BLaER1 (cell line): ENCODE data around the gene F3.

Experiments
- H3K27ac ChIP-seq: shearing (Covaris generic); formaldehyde crosslinking; 2 replicates; pipeline ENCODE4 v1.8.1; 2022
- H3K27me3 ChIP-seq: shearing (Covaris generic); formaldehyde crosslinking; 2 replicates; pipeline ENCODE4 v1.8.1; 2022
- H3K36me3 ChIP-seq: shearing (Covaris generic); formaldehyde crosslinking; 2 replicates; pipeline ENCODE4 v1.8.1; 2022
- H3K4me1 ChIP-seq: shearing (Covaris generic); formaldehyde crosslinking; 2 replicates; pipeline ENCODE4 v1.8.1; 2022
- H3K4me2 ChIP-seq: shearing (Covaris generic); formaldehyde crosslinking; 2 replicates; pipeline ENCODE4 v1.8.1; 2022
- H3K4me3 ChIP-seq: shearing (Covaris generic); formaldehyde crosslinking; 2 replicates; pipeline ENCODE4 v1.8.1; 2022
- H3K9ac ChIP-seq: shearing (Covaris generic); formaldehyde crosslinking; 2 replicates; pipeline ENCODE4 v1.8.1; 2022
- H3K9me3 ChIP-seq: shearing (Covaris generic); formaldehyde crosslinking; 2 replicates; pipeline ENCODE4 v1.8.1; 2022
- H4K20me1 ChIP-seq: shearing (Covaris generic); formaldehyde crosslinking; 2 replicates; pipeline ENCODE4 v1.8.1; 2022
- Cebpa-rat ChIP-seq: shearing (Covaris generic); IDR thresholded peaks from 2 replicates; pipeline ENCODE4 v1.8.1; 2022

The F3 gene

GRCh38 chr1:94565901-94566300, 24.3 kb upstream of the F3 start:
- no peak overlapping the region for H3K4me2 ChIP-seq
- H3K4me1 ChIP-seq: no peaks in the 10 kb centered on the region
- H3K27ac ChIP-seq: no peak overlapping the region
- no peak for TF ChIP-seq Cebpa-rat
- H4K20me1 ChIP-seq: no peaks in the 10 kb centered on the region
- H3K4me3 ChIP-seq: no peak overlapping the region
- no peak overlapping the region for H3K9ac ChIP-seq
- no peaks in the 10 kb centered on the region for H3K36me3 ChIP-seq
- H3K27me3 ChIP-seq: no peaks in the 10 kb centered on the region
- H3K9me3 ChIP-seq: peaks cover 19% of the 10 kb centered on the region; the same call in 1 of the 2 replicates

- Histone ChIP-seq H3K9me3 (peaks cover 5% of the 10 kb centered on the region; the same call in 1 of the 2 replicates), H3K4me2 (no peak overlapping the region), H3K4me1 (no peaks in the 10 kb centered on the region), H3K9ac (no peak overlapping the region), H4K20me1 (no peaks in the 10 kb centered on the region), H3K36me3 (no peaks in the 10 kb centered on the region), H3K4me3 (no peak overlapping the region), H3K27me3 (no peaks in the 10 kb centered on the region), H3K27ac (no peak overlapping the region)
- no peak for TF ChIP-seq Cebpa-rat
These were observed 21.1 kb upstream of the F3 start for GRCh38 chr1:94562519-94563260.

- H4K20me1 ChIP-seq: no peaks in the 10 kb centered on the region
- no peaks in the 10 kb centered on the region for H3K9me3 ChIP-seq
- H3K36me3 ChIP-seq: no peaks in the 10 kb centered on the region
- no peak overlapping the region for H3K4me3 ChIP-seq
- no peak overlapping the region for H3K27ac ChIP-seq
- H3K4me2 ChIP-seq: no peak overlapping the region
- TF ChIP-seq Cebpa-rat: no peak
- H3K27me3 ChIP-seq: no peaks in the 10 kb centered on the region
- H3K9ac ChIP-seq: no peak overlapping the region
- H3K4me1 ChIP-seq: no peaks in the 10 kb centered on the region
These were observed 18.8 kb upstream of the F3 start for GRCh38 chr1:94560333-94560732.

GRCh38 chr1:94559921-94560320, 18.4 kb upstream of the F3 start:
- TF ChIP-seq Cebpa-rat: no peak
- no peak overlapping the region for H3K4me2 ChIP-seq
- H3K9me3 ChIP-seq: no peaks in the 10 kb centered on the region
- H4K20me1 ChIP-seq: no peaks in the 10 kb centered on the region
- H3K27ac ChIP-seq: no peak overlapping the region
- no peaks in the 10 kb centered on the region for H3K36me3 ChIP-seq
- no peak overlapping the region for H3K9ac ChIP-seq
- no peaks in the 10 kb centered on the region for H3K27me3 ChIP-seq
- H3K4me3 ChIP-seq: no peak overlapping the region
- H3K4me1 ChIP-seq: no peaks in the 10 kb centered on the region

GRCh38 chr1:94555091-94555490, 13.5 kb upstream of the F3 start:
- Histone ChIP-seq H3K4me1 (peaks cover 10% of the 10 kb centered on the region), H4K20me1 (no peaks in the 10 kb centered on the region), H3K27me3 (no peaks in the 10 kb centered on the region), H3K27ac (no peak overlapping the region), H3K4me2 (no peak overlapping the region), H3K4me3 (no peak overlapping the region), H3K9ac (no peak overlapping the region), H3K36me3 (no peaks in the 10 kb centered on the region), H3K9me3 (no peaks in the 10 kb centered on the region)
- TF ChIP-seq Cebpa-rat: no peak

- Histone ChIP-seq H4K20me1 (no peaks in the 10 kb centered on the region), H3K4me3 (no peak overlapping the region), H3K4me2 (no peak overlapping the region), H3K9me3 (no peaks in the 10 kb centered on the region), H3K36me3 (no peaks in the 10 kb centered on the region), H3K4me1 (peaks cover 10% of the 10 kb centered on the region), H3K9ac (no peak overlapping the region), H3K27ac (no peak overlapping the region), H3K27me3 (no peaks in the 10 kb centered on the region)
- TF ChIP-seq Cebpa-rat: no peak
These were observed 13.0 kb upstream of the F3 start for GRCh38 chr1:94554580-94554979.

GRCh38 chr1:94553931-94554330, 12.4 kb upstream of the F3 start:
- H3K4me2 ChIP-seq: no peak overlapping the region
- H3K4me1 ChIP-seq: peaks cover 10% of the 10 kb centered on the region
- no peaks in the 10 kb centered on the region for H3K36me3 ChIP-seq
- H3K9ac ChIP-seq: no peak overlapping the region
- H3K9me3 ChIP-seq: no peaks in the 10 kb centered on the region
- H3K27ac ChIP-seq: no peak overlapping the region
- TF ChIP-seq Cebpa-rat: no peak
- H4K20me1 ChIP-seq: no peaks in the 10 kb centered on the region
- no peak overlapping the region for H3K4me3 ChIP-seq
- H3K27me3 ChIP-seq: no peaks in the 10 kb centered on the region

GRCh38 chr1:94553323-94553730, 11.8 kb upstream of the F3 start:
- Histone ChIP-seq H3K9ac (no peak overlapping the region), H4K20me1 (no peaks in the 10 kb centered on the region), H3K9me3 (no peaks in the 10 kb centered on the region), H3K4me2 (no peak overlapping the region), H3K27ac (no peak overlapping the region), H3K27me3 (no peaks in the 10 kb centered on the region), H3K4me3 (no peak overlapping the region), H3K4me1 (peaks cover 10% of the 10 kb centered on the region), H3K36me3 (no peaks in the 10 kb centered on the region)
- no peak for TF ChIP-seq Cebpa-rat

- Histone ChIP-seq H3K4me3 (no peak overlapping the region), H3K27me3 (no peaks in the 10 kb centered on the region), H4K20me1 (no peaks in the 10 kb centered on the region), H3K4me2 (no peak overlapping the region), H3K9ac (no peak overlapping the region), H3K4me1 (peaks cover 10% of the 10 kb centered on the region), H3K36me3 (no peaks in the 10 kb centered on the region), H3K9me3 (no peaks in the 10 kb centered on the region), H3K27ac (no peak overlapping the region)
- TF ChIP-seq Cebpa-rat: no peak
These were observed 10.6 kb upstream of the F3 start for GRCh38 chr1:94552071-94552586.

GRCh38 chr1:94551449-94551848, 9.9 kb upstream of the F3 start:
- H3K4me2 ChIP-seq: no peak overlapping the region
- no peak overlapping the region for H3K4me3 ChIP-seq
- no peaks in the 10 kb centered on the region for H3K36me3 ChIP-seq
- no peaks in the 10 kb centered on the region for H3K27me3 ChIP-seq
- H3K9ac ChIP-seq: no peak overlapping the region
- no peaks in the 10 kb centered on the region for H4K20me1 ChIP-seq
- no peak overlapping the region for H3K27ac ChIP-seq
- H3K4me1 ChIP-seq: peaks cover 10% of the 10 kb centered on the region
- TF ChIP-seq Cebpa-rat: no peak
- H3K9me3 ChIP-seq: no peaks in the 10 kb centered on the region
